HEK293T (cell line): ENCODE measurements around the gene TM7SF2.

Experiments
- CTCF ChIA-PET: fragments of 350-600 bp; formaldehyde crosslinking; extraction: SDS; loops from one replicate; lab custom pipeline; 2021; ENCODE audit warnings: antibody characterized with exemption, inconsistent platforms; lab: Yijun Ruan, JAX
- POLR2A ChIA-PET: fragments of 350-600 bp; formaldehyde crosslinking; extraction: SDS; loops from one replicate; lab custom pipeline; 2020; ENCODE audit warnings: antibody characterized with exemption, inconsistent platforms; lab: Yijun Ruan, JAX
- DNase-seq: peaks from one replicate; pipeline ENCODE4 v3.0.0; 2012; ENCODE audit warnings: mixed read lengths; ENCODE audit errors: extremely low spot score
- ARNT ChIP-seq: fragments of 450-650 bp; IDR thresholded peaks from 2 replicates; pipeline ENCODE4 v1.6.1; 2017; ENCODE audit warnings: mild to moderate bottlenecking
- BHLHE40 ChIP-seq: fragments of 450-650 bp; IDR thresholded peaks from 2 replicates; pipeline ENCODE4 v1.6.1; 2016; ENCODE audit warnings: mild to moderate bottlenecking, moderate library complexity, borderline replicate concordance
- CTBP1 ChIP-seq: fragments of 450-650 bp; IDR thresholded peaks from 2 replicates; pipeline ENCODE4 v1.6.1; 2016; ENCODE audit warnings: borderline replicate concordance
- ELF4 ChIP-seq: fragments of 450-650 bp; IDR thresholded peaks from 2 replicates; pipeline ENCODE4 v1.6.1; 2017; ENCODE audit warnings: antibody characterized with exemption
- FOXA1 ChIP-seq: fragments of 450-650 bp; IDR thresholded peaks from 2 replicates; pipeline ENCODE4 v1.6.1; 2016; ENCODE audit warnings: mild to moderate bottlenecking
- FOXK2 ChIP-seq: fragments of 450-650 bp; IDR thresholded peaks from 2 replicates; pipeline ENCODE4 v1.6.1; 2016; ENCODE audit warnings: mild to moderate bottlenecking
- FOXM1 ChIP-seq: fragments of 450-650 bp; IDR thresholded peaks from 2 replicates; pipeline ENCODE4 v1.6.1; 2017; ENCODE audit warnings: mild to moderate bottlenecking, borderline replicate concordance
- HDGF ChIP-seq: fragments of 450-650 bp; IDR thresholded peaks from 2 replicates; pipeline ENCODE4 v1.6.1; 2017; ENCODE audit warnings: antibody characterized with exemption, borderline replicate concordance
- L3MBTL2 ChIP-seq: fragments of 450-650 bp; conservative IDR thresholded peaks from 2 replicates; pipeline ENCODE4 v1.6.1; 2016; ENCODE audit warnings: mild to moderate bottlenecking
- LEF1 ChIP-seq: fragments of 450-650 bp; IDR thresholded peaks from 2 replicates; pipeline ENCODE4 v1.6.1; 2017; ENCODE audit warnings: mild to moderate bottlenecking, borderline replicate concordance
- NFRKB ChIP-seq: fragments of 450-650 bp; IDR thresholded peaks from 2 replicates; pipeline ENCODE4 v1.6.1; 2016; ENCODE audit warnings: mild to moderate bottlenecking, moderate library complexity
- SP1 ChIP-seq: fragments of 450-650 bp; IDR thresholded peaks from 2 replicates; pipeline ENCODE4 v1.6.1; 2017
- SUZ12 ChIP-seq: fragments of 450-650 bp; IDR thresholded peaks from 2 replicates; pipeline ENCODE4 v1.6.1; 2016; ENCODE audit warnings: mild to moderate bottlenecking
- TARDBP ChIP-seq: fragments of 450-650 bp; IDR thresholded peaks from 2 replicates; pipeline ENCODE4 v1.6.1; 2016
- ZNF384 ChIP-seq: fragments of 450-650 bp; IDR thresholded peaks from 2 replicates; pipeline ENCODE4 v1.6.1; 2016
- TF ChIP-seq, protein P1 (sequence below): fragments of 450-650 bp; IDR thresholded peaks from 2 replicates; pipeline ENCODE4 v1.6.1; 2016

TM7SF2 gene

DNA sequence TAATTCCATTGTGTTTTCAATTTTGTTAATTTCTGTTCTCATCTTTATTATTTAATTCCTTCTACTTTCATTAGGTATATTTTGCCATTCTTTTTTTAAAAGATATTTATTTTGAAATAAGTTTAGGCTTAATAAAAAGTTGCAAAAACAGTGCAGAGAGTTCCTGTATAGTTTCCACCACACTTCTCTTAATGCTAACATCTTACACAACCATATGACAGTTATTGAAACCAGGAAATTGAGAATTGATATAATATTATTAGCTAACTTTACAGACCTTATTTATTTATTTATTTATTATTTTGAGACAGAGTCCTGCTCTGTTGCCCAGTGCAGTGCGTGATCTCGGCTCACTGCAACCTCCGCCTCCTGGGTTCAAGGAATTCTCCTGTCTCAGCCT lies 44.6 kb downstream of the TM7SF2 start:
- no peak for DNase-seq
- CTCF ChIA-PET, result no interaction called here
- POLR2A ChIA-PET, result no interaction called here
- no peak for TF ChIP-seq NFRKB
- TF ChIP-seq ELF4, result no peak

GRCh38 chr11:65156926-65157325 lies 45.3 kb downstream of the TM7SF2 start:
- TF ChIP-seq BHLHE40 (no peak), FOXK2 (no peak)
- ChIA-PET CTCF (no interaction called here), POLR2A (no interaction called here)
- no peak for DNase-seq

- ChIA-PET CTCF (no interaction called here), POLR2A (no interaction called here)
Measured at GRCh38 chr11:65157336-65157735, 45.7 kb downstream of the TM7SF2 start.

DNA sequence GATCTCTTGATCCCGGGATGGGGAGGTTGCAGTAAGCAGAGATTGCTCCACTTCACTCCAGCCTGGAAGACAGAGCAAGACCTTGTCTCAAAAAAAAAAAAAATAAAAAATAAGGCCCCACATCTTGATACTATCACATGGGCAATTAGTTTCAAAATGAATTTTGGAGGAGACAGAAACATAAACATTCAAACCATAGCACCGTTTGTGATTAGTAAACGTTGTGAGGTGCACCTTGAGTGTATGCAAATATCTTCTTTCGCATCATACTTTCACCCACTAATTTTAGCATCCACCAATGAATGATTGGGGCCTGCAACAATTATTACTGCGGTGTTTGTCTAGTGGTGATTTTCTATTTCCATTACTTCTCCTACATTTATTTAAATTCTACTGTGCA lies 47.3 kb downstream of the TM7SF2 start:
- CTCF ChIA-PET, result no interaction called here
- TF ChIP-seq ARNT (no peak), ZNF384 (no peak), HDGF (no peak), FOXM1 (no peak), ELF4 (no peak), SP1 (no peak), NFRKB (no peak), CTBP1 (no peak), LEF1 (no peak), SUZ12 (no peak), FOXA1 (no peak), FOXK2 (no peak), L3MBTL2 (no peak), BHLHE40 (no peak), TARDBP (no peak)
- TF ChIP-seq, protein P1, sequence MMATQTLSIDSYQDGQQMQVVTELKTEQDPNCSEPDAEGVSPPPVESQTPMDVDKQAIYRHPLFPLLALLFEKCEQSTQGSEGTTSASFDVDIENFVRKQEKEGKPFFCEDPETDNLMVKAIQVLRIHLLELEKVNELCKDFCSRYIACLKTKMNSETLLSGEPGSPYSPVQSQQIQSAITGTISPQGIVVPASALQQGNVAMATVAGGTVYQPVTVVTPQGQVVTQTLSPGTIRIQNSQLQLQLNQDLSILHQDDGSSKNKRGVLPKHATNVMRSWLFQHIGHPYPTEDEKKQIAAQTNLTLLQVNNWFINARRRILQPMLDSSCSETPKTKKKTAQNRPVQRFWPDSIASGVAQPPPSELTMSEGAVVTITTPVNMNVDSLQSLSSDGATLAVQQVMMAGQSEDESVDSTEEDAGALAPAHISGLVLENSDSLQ, result no peak
- POLR2A ChIA-PET, result no interaction called here
- DNase-seq, result no peak

More at GRCh38 chr11:65157336-65157735, 45.7 kb downstream of the TM7SF2 start:
- no peak for TF ChIP-seq FOXA1
- TF ChIP-seq LEF1, result no peak
- TF ChIP-seq, protein P1, result no peak
- TF ChIP-seq FOXM1, result no peak
- TF ChIP-seq ARNT, result no peak
- TF ChIP-seq CTBP1, result no peak
- TF ChIP-seq L3MBTL2, result no peak
- no peak for DNase-seq

- no peak for DNase-seq
- ChIA-PET POLR2A (interaction anchor here (0.9 kb wide), 1 partner anchor 9 kb away, joined by 3 read pairs; the partner anchor contains the start of gene SPDYC), CTCF (no interaction called here)
Measured at GRCh38 chr11:65160643-65161042, 49.0 kb downstream of the TM7SF2 start.

DNA sequence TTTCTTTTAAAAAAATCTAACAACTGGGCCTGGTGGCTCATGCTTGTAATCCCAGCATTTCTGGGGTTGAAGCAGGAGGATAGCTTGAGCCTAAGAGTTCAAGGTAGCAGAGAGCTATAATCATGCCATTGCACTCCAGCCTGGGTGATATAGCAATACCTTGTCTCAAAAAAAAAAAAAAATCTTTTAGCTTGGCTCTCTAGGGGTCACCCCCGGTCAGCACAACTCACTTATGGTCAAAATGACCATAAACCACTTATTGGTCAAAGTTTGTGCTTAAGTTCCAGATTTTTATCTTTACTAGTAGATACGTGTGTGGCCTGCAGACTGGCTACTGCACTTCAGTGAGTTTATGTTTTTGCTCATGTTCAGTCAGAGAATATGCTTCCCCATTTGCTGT lies 52.0 kb downstream of the TM7SF2 start:
- no peak for DNase-seq
- POLR2A ChIA-PET, result interaction anchor here (1.6 kb wide), 1 partner anchor 29 kb away, joined by 4 read pairs; no protein-coding TSS in a partner anchor

More at GRCh38 chr11:65160643-65161042, 49.0 kb downstream of the TM7SF2 start:
- no peak for TF ChIP-seq SUZ12
- no peak for TF ChIP-seq FOXM1
- no peak for TF ChIP-seq BHLHE40
- no peak for TF ChIP-seq LEF1
- TF ChIP-seq L3MBTL2, result no peak
- no peak for TF ChIP-seq TARDBP
- TF ChIP-seq CTBP1, result no peak
- TF ChIP-seq FOXA1, result no peak
- no peak for TF ChIP-seq NFRKB
- no peak for TF ChIP-seq ARNT

More for the DNA sequence above, 52.0 kb downstream of the TM7SF2 start:
- CTCF ChIA-PET, result no interaction called here
- TF ChIP-seq ELF4 (no peak), SP1 (no peak), L3MBTL2 (no peak)
